ENCODE data around the gene UROC1.

GRCh38 chr3:126541628-126542339, 24.2 kb upstream of the UROC1 start:
- no peak for TF ChIP-seq CTCF (IDR thresholded peaks at IDR 0.05)
- TF ChIP-seq ZFX (IDR thresholded peaks at IDR 0.05; ENCODE audit: borderline replicate concordance): no peak

All from 22Rv1 (cell line).